GM19351 (cell line): Measurements from ENCODE around the gene FOSL1.
A peak's percentile ranks its signal among the peaks of the same experiment; 100 is the strongest.

ENCODE experiments used
- ATAC-seq: cut with Tn5 transposase; IDR thresholded peaks from one replicate; pipeline ENCODE4 v1.9.1; 2021; ENCODE audit warnings: mild to moderate bottlenecking, moderate library complexity; ENCODE audit not compliant: unreplicated experiment

FOSL1 gene

GRCh38 chr11:65883058-65883761, 17.0 kb downstream of the FOSL1 start:
- no peak for ATAC-seq

- no peak for ATAC-seq
Measured at GRCh38 chr11:65882120-65883057, 17.8 kb downstream of the FOSL1 start.

- ATAC-seq = no peak
Measured at GRCh38 chr11:65880844-65881421, 19.3 kb downstream of the FOSL1 start.

- ATAC-seq = no peak
Measured at GRCh38 chr11:65880027-65880426, 20.2 kb downstream of the FOSL1 start.

GRCh38 chr11:65879617-65880016, 20.6 kb downstream of the FOSL1 start, which contains the start of gene CTSW:
CTSW (plus strand) TSS chr11:65879837; CDS start chr11:65879855, 18 bp downstream.
- ATAC-seq = no peak

GRCh38 chr11:65873318-65874156, 26.7 kb downstream of the FOSL1 start:
- ATAC-seq = peak; percentile 81

GRCh38 chr11:65872586-65873317, 27.4 kb downstream of the FOSL1 start, which contains the start of gene EFEMP2:
EFEMP2 (minus strand) TSS chr11:65872800; CDS start chr11:65872354, 446 bp downstream.
- no peak for ATAC-seq

GRCh38 chr11:65871811-65872548, 28.2 kb downstream of the FOSL1 start:
- ATAC-seq = no peak

- no peak for ATAC-seq
Measured at GRCh38 chr11:65870706-65871681, 29.2 kb downstream of the FOSL1 start.

- ATAC-seq = no peak
Measured at GRCh38 chr11:65870307-65870658, 29.9 kb downstream of the FOSL1 start.

GRCh38 chr11:65869643-65870306, 30.4 kb downstream of the FOSL1 start:
- no peak for ATAC-seq

GRCh38 chr11:65868907-65869306, 31.3 kb downstream of the FOSL1 start:
- ATAC-seq = no peak

GRCh38 chr11:65868076-65868667, 32.0 kb downstream of the FOSL1 start:
- ATAC-seq = no peak

- no peak for ATAC-seq
Measured at GRCh38 chr11:65867284-65868071, 32.7 kb downstream of the FOSL1 start.

- ATAC-seq = no peak
Measured at GRCh38 chr11:65866509-65867283, 33.5 kb downstream of the FOSL1 start.
